Stimulated activated CD4-positive, alpha-beta T cell treated with anti-CD3 and anti-CD28 coated beads, Interleukin-2, amount 100 ng/mL, for 4 hours (primary cell): ENCODE measurements around the gene SIDT2.

Source experiments
- DNase-seq: peaks from one replicate; pipeline ENCODE4 v3.0.0-alpha.2; 2020; ENCODE audit warnings: low read depth

SIDT2 gene

GRCh38 chr11:117189191-117189940 is 10.8 kb downstream of the SIDT2 start:
- no peak for DNase-seq

GRCh38 chr11:117189941-117190544 is 11.5 kb downstream of the SIDT2 start:
- DNase-seq = no peak

GRCh38 chr11:117191680-117192400 is 13.3 kb downstream of the SIDT2 start:
- DNase-seq = no peak

GRCh38 chr11:117192401-117192875 is 13.9 kb downstream of the SIDT2 start:
- DNase-seq = no peak

GRCh38 chr11:117193130-117194020 is 14.8 kb downstream of the SIDT2 start:
- no peak for DNase-seq

- DNase-seq = no peak
Observed at GRCh38 chr11:117194267-117194666, 15.7 kb downstream of the SIDT2 start.

- no peak for DNase-seq
Observed at GRCh38 chr11:117195258-117195657, 16.7 kb downstream of the SIDT2 start.

- DNase-seq = no peak
Observed at GRCh38 chr11:117195761-117196160, 17.2 kb downstream of the SIDT2 start.

GRCh38 chr11:117197006-117197405 is 18.5 kb downstream of the SIDT2 start:
- no peak for DNase-seq

GRCh38 chr11:117197516-117198456 is 19.2 kb downstream of the SIDT2 start:
- no peak for DNase-seq

GRCh38 chr11:117198613-117199012 is 20.1 kb downstream of the SIDT2 start:
- DNase-seq = no peak

GRCh38 chr11:117199053-117199915 is 20.7 kb downstream of the SIDT2 start, which contains the start of gene TAGLN:
Gene TAGLN (plus strand): TSS chr11:117199370. CDS start chr11:117203014, 3,644 bp downstream.
- no peak for DNase-seq

GRCh38 chr11:117199916-117200812 is 21.6 kb downstream of the SIDT2 start:
- DNase-seq = no peak

GRCh38 chr11:117200813-117201657 is 22.5 kb downstream of the SIDT2 start:
- DNase-seq = no peak

GRCh38 chr11:117201658-117202305 is 23.2 kb downstream of the SIDT2 start:
- DNase-seq = no peak

GRCh38 chr11:117202386-117203068 is 24.0 kb downstream of the SIDT2 start:
- no peak for DNase-seq

GRCh38 chr11:117203069-117203407 is 24.5 kb downstream of the SIDT2 start:
- DNase-seq = no peak
